ENCODE data around the gene CCL24.
"Not testable (repeated sequence)": the region's sequence is repeated elsewhere in the genome, so short reads cannot be mapped to it uniquely, and the experiment has no call there.

Gene CCL24

GRCh38 chr7:75813781-75814236 lies at the start of gene CCL24:
Gene CCL24, minus strand, starts transcription at chr7:75813806. Its CDS starts 91 bp downstream, at chr7:75813715.
- DNase-seq, result no peak

GRCh38 chr7:75861636-75862035 lies 48.0 kb upstream of the CCL24 start:
- no peak for DNase-seq

- DNase-seq, result no peak
Measured at GRCh38 chr7:75858410-75858809, 44.8 kb upstream of the CCL24 start.

GRCh38 chr7:75856536-75856935 lies 42.9 kb upstream of the CCL24 start:
- DNase-seq, result no peak

GRCh38 chr7:75854813-75855345 lies 41.3 kb upstream of the CCL24 start:
- DNase-seq, result not testable (repeated sequence)

- no peak for DNase-seq
Measured at GRCh38 chr7:75854233-75854632, 40.6 kb upstream of the CCL24 start.

- DNase-seq, result no peak
Measured at GRCh38 chr7:75850235-75850634, 36.6 kb upstream of the CCL24 start.

GRCh38 chr7:75849573-75849972 lies 36.0 kb upstream of the CCL24 start:
- no peak for DNase-seq

GRCh38 chr7:75847707-75848106 lies 34.1 kb upstream of the CCL24 start:
- DNase-seq, result no peak

GRCh38 chr7:75845132-75845531 lies 31.5 kb upstream of the CCL24 start:
- DNase-seq, result not testable (repeated sequence)

GRCh38 chr7:75844158-75844557 lies 30.6 kb upstream of the CCL24 start:
- DNase-seq, result no peak

GRCh38 chr7:75843613-75844116 lies 30.1 kb upstream of the CCL24 start:
- no peak for DNase-seq

GRCh38 chr7:75842836-75843446 lies 29.3 kb upstream of the CCL24 start:
- DNase-seq, result no peak

- DNase-seq, result no peak
Measured at GRCh38 chr7:75840029-75840428, 26.4 kb upstream of the CCL24 start.

GRCh38 chr7:75838281-75838930 lies 24.8 kb upstream of the CCL24 start:
- DNase-seq, result not testable (repeated sequence)

- no peak for DNase-seq
Measured at GRCh38 chr7:75836798-75837197, 23.2 kb upstream of the CCL24 start.

- DNase-seq, result no peak
Measured at GRCh38 chr7:75835688-75836285, 22.2 kb upstream of the CCL24 start.

GRCh38 chr7:75833662-75834061 lies 20.1 kb upstream of the CCL24 start:
- DNase-seq, result not testable (repeated sequence)

GRCh38 chr7:75830978-75831377 lies 17.4 kb upstream of the CCL24 start:
- DNase-seq, result no peak

GRCh38 chr7:75829656-75830055 lies 16.1 kb upstream of the CCL24 start:
- DNase-seq, result not testable (repeated sequence)

- DNase-seq, result no peak
Measured at GRCh38 chr7:75823198-75823910, 9.7 kb upstream of the CCL24 start.

GRCh38 chr7:75820688-75821087 lies 7.1 kb upstream of the CCL24 start:
- no peak for DNase-seq

GRCh38 chr7:75819711-75820110 lies 6.1 kb upstream of the CCL24 start:
- no peak for DNase-seq
